Nucleus accumbens (tissue), 56 donors: ENCODE data around the gene TTR.

Experiments used
- DNase-seq, 56 donors: peaks; one replicate each; lab custom pipeline; 2025; lab: John Stamatoyannopoulos, UW

Gene TTR

GRCh38 chr18:31591628-31592027 lies at the start of gene TTR:
TSS of gene TTR (plus strand) at chr18:31591877. CDS start at chr18:31591903, 26 bp downstream.
- DNase-seq: no peak

DNA sequence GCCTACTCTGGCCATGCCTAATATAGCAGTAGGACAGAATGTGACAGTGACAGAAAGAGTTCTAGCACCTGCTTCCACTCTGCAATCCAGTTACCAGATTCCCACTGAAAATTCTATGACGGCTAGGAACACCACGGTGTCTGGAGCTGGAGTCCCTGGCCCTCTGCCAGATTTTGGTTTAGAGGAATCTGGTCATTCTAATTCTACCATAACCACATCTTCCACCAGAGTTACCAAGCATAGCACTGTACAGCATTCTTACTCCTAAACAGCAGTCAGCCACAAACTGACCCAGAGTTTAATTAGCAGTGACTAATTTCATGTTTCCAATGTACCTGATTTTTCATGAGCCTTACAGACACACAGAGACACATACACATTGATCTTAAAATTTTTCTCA lies 45.2 kb upstream of the TTR start:
- no peak for DNase-seq

GRCh38 chr18:31548853-31549252 lies 42.8 kb upstream of the TTR start:
- no peak for DNase-seq

DNA sequence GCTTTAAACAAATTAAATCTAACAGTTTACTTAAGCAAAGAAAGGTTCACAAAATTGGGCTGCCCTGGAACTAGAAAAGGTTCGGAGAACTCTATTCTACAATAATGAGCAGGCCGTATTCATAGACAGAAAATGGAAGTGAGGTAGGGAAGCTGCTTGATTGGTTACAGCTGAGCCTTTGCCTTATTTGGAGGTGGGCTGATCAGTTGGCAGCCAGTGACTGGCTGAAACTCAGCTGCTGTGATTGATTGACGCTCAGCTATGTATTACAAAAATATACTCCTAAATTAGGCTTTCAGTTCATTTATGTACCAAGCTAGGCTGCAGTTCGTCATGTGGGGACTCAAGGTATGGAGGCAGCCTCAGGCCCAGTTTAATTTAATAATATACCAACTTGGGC lies 42.3 kb upstream of the TTR start:
- DNase-seq: no peak

GRCh38 chr18:31551883-31552282 lies 39.8 kb upstream of the TTR start:
- no peak for DNase-seq

DNA sequence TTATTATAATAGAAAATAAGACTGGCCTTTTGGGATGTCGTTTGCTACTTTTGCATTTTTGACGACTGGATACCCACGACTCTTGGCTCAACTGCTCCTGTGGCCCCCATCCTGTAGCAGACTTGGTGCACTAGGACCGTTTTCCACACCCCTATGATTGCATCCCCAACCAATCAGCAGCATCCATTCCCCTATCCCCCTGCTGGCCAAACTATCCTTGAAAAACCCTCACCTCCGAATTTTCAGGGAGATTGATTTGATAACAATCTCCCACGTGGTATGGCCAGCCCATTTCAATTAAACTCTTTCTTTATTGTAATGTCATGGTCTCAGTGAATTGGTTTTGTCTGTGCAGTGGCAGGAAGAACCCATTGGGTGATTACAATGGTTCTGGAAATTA lies 37.9 kb upstream of the TTR start:
- DNase-seq: no peak

- no peak for DNase-seq
These were observed 36.9 kb upstream of the TTR start for GRCh38 chr18:31554776-31555175.

DNA sequence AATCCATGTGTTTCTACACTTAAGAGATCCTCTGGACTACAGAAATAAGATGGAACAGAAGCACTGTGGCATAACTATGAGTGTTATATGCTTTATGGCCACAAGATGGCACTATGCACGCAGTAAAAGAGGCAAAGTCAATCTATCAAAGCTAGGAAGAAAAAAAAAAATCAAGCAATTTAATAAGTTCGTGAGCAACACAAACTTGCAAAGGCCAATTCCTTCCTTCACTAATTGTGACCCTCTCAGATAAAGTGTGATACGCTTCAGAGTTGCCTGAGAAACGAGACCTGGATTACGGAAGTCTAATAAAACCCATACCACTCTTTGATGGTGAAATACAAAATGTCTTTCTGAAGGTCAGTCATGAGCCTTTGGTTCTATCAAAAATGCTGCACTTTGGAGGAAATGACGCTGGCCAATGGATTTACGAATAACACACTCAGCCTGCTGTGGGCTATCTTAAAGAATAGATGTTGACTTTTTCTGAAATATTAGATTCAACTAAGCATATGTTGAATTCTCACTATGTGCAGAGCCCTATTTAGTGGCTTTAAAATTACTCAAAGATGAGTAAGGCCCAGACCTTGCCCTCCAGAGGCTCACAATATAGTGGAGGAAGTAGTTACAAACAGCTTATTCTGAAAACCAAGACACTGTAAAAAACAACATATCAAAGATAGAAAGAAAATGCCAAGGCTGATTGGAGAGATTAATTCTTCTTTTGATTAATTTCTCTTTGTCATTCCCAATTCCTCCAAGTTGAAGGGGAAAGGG lies 35.5 kb upstream of the TTR start:
- DNase-seq: peak in 21 of 56 donors; percentile 0 to 69 (median 7)

DNA sequence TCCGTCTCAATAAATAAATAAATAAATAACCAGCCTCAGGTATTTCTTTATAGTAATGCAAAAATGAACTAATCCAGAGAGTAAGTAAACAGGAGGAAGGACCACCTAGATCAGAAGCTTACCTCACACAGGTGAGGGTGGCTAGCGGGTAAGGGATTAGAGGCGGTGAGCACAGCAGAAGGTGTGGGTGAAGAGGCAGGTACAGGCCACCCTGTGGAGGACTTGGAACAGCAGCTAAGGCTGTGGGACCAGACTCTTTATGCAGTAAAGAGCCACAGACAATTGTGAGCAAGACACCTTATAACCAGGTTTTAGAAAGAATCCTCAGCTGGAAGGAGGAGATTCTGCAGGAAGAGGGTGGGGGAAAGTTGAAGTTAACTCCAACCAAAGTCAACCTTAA lies 34.2 kb upstream of the TTR start:
- no peak for DNase-seq

DNA sequence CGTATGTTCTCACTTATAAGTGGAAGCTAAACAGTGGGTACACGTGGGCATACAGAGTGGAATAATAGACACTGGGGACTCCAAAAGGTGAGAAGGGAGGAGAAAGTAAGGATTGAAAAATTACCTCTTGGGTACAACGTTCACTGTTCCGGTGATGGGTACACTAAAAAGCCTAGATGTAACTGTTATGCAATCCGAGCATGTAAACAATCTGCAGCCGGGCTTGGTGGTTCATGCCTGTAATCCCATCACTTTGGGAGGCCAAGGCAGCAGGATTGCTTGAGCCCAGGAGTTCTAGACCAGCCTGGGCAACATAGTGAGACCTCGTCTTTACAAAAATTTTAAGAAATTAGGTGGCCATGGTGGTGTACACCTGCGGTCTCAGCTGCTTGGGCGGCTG lies 33.1 kb upstream of the TTR start:
- DNase-seq: no peak

DNA sequence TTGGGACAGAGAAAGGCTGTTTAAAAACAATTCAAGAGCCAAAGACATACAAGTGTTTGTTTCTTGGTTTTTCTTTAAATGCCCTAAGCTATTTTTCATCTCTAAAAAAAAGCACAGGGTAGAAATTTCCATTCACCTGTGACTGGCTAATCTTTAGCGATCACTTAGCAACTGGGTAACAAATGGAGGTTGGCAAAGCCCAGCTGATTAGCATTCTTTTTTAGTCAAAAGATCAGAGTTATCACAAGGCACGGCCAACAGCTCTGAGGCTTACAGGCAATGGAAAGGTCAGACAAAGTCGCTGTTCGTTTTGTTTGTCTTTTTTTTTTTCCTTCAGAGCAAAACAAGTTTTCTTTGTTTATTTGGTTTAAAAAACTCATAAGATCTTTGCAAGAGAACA lies 29.0 kb upstream of the TTR start:
- no peak for DNase-seq

GRCh38 chr18:31563778-31564177 lies 27.9 kb upstream of the TTR start:
- DNase-seq: no peak

DNA sequence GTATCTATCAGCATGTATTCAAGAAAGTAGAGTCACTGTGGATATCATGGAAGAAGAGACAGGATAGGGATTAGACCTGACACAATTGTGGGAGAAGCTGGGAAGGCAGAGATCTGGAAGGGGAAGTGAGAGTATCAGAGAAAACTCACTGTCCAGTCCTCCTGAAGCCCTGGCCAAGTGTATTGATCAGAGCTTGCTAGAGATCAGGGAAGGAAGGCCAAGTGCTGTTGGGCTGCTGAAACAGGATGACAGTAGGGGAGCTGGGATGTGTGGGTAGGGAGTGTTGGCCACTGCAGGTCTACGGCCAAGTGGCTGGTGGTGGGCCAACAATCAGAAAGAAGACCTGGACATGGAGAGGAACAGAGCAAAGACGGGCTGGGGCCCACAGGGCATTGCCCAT lies 26.3 kb upstream of the TTR start:
- no peak for DNase-seq

- DNase-seq: no peak
These were observed 25.7 kb upstream of the TTR start for GRCh38 chr18:31565782-31566512.

DNA sequence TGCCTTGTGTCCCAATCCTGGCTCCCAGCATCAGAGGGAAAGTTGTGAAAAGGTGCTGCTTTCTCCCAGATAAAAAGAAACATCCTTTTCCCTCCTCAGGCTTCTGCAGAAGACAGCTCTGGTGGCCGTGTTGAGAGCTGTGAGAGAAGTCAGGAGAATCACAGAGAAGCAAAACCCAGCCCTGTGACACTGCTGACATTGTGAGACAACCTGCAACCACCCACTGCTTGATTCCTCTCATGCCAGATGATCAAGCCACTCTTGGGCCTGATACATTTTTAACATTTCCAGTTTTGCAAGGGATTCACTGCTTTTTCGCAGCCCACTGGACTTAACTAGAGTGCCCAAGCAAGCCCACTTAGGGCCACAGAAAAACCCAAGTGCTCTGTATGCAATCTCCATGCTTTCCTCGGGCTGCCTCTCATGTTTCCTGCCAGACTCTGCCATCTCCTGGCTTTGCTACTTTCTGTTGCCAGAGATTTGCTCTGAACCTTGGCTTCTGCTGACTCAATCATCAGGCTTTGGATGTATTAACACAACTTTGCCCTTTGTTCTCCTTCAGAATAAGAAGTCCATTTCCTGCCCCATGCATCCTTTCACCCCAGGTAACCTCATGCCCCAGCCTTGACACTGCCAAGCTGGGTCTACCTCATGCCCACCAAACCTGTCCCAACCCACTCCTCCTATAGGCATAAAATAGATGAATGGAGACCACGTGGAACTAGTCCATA lies 24.9 kb upstream of the TTR start:
- no peak for DNase-seq

DNA sequence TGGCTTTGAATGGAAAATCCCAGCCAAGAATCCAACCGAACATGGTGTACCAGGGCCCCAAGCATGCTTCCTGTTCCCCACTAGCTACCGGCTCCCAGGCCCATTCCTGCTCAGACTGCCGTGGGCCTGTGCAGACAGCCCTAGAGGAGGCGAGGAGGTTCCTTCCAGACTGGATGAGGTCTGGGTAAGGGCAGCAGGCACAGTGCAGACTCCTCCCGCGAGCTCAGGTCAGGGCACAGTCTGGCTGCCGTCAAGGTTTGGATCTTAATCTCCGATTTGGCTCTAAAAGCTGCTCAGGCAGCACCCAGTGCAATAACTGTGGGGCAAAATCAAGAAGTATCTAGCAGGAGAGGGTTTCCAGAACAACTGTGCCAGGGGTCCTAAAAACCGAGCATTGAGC lies 19.3 kb upstream of the TTR start:
- DNase-seq: peak in 1 of 56 donors; percentile 1

DNA sequence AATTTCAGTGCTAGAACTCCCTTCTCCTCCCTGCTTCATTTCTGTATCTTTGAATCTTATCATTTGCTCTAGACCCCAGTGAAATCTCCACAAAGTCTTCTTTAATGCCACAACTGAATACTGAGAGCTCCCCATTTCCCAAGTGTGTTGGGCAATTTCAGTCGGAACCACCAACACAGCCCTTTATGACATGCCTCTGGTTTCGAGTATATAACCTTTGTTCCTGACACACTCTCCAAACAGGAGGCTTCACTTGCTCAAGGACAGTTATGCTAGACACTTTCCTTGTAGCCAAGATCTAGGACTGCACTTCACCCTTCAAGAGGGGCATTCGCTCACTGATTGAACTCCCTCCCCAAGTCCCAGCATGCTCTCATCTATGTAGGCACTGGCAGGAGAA lies 18.6 kb upstream of the TTR start:
- DNase-seq: no peak

- no peak for DNase-seq
These were observed 17.3 kb upstream of the TTR start for GRCh38 chr18:31574359-31574758.

GRCh38 chr18:31575515-31576257 lies 16.0 kb upstream of the TTR start:
- DNase-seq: no peak

DNA sequence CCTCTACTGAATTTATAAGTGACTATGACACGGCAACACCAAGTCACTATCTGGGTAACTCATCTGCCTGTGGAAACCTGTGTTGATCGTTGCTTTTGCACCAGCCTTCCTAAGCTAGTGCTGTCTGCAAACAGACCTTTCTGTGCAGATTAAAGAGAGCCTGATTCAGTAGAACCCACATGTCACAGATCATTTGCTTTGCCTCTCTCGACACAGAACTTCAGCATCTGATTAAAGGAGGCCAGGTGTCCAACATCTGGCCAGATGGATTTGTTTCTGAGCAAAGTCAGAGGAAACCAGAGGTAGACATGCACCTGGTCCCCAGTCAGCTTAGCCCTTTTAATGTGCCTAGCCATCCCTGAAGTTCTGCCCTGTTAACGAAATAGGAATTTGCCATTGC lies 15.0 kb upstream of the TTR start:
- DNase-seq: no peak

DNA sequence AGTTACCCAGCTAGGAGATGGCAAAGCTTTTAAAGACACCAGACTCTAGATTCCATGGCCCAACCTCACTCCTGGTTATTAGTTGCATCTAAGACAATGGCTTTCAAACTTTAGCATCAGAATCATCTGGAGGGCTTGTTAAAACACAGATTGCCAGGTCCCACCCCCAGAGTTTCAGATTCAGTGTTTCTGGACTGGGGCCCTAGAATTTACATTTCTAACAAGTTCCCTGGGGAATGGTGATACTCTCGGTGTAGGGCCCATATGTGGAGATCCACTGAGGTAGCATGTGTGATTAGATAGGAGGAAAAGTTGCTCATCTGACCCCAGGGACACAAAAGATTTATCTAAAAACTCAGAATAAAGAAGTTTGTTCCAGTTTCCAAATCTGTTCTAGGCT lies 14.5 kb upstream of the TTR start:
- DNase-seq: no peak
